Tibial nerve (tissue), 4 donors: Measurements from ENCODE around the gene AAK1.

Source experiments
- CTCF ChIP-seq, 5 experiments: fragments of 200-600 bp in 3 of 5; fragments of 450-650 bp in 2 of 5; sonication (generic) in 3 of 5; IDR thresholded peaks; one replicate each; pipeline ENCODE4 v1.5.1; 2016 to 2019; ENCODE audit warnings: antibody characterized with exemption in 5 of 5, mild to moderate bottlenecking in 3 of 5, moderate library complexity in 2 of 5
- EP300 ChIP-seq, 2 donors: sonication (generic); formaldehyde crosslinking; IDR thresholded peaks; one replicate each; pipeline ENCODE4 v1.6.1; 2017; ENCODE audit warnings: antibody characterized with exemption in 2 of 2, mild to moderate bottlenecking in 1 of 2
- POLR2A ChIP-seq, 2 donors: fragments of 450-650 bp; IDR thresholded peaks; one replicate each; pipeline ENCODE4 v1.6.1; 2017; ENCODE audit warnings: antibody characterized with exemption in 2 of 2, mild to moderate bottlenecking in 2 of 2, moderate library complexity in 2 of 2

GRCh38 chr2:69469784-69470183 is 173.8 kb downstream of the AAK1 start:
- no peak for TF ChIP-seq CTCF (IDR thresholded peaks at IDR 0.05)
- no peak for TF ChIP-seq POLR2A (IDR thresholded peaks at IDR 0.05)
- TF ChIP-seq EP300 (IDR thresholded peaks at IDR 0.05), result no peak
